Measurements from ENCODE around the gene ASB15. TPM values are rescaled to one million over a fixed set of nuclear protein-coding genes. Genes with fewer than 3 reads are reported as not detected.
A peak's percentile ranks its signal among the peaks of the same experiment; 100 is the strongest.

The ASB15 gene
- total and polyA plus RNA-seq, 2 of the 8 experiments (the other 6 are each of a cell fraction or from before 2014, with no cell fraction given), result not detected

DNA sequence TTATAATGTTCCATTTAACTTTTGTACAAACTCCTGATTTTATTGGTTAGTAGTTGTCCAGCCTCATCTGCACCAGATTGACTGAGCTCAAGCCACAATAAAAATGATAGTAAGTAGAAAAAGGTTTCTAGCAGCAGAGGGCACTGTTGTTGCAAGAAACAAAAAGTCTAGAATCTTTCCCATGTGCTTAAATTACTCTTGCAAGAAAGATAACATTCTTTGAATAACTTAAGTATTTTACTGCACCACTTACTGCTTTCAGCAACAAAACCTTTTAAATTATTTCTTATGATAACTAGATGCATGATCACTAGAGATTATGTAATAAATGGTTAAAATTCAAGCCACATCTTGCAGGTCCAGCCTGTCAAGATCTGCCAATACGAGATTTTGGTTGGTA is 81.1 kb downstream of the ASB15 start:
- H2AK5ac ChIP-seq (ENCODE audit: low read depth, low read length), result no peak overlapping the region
- WGBS, 2 experiments (ENCODE audit: extremely low coverage in 1 of 2, insufficient coverage in 1 of 2, insufficient read length in 1 of 2, insufficient replicate concordance in 2 of 2, low coverage in 1 of 2, low lambda C conversion rate in 2 of 2, missing lambda C conversion rate in 1 of 2), result 90% methylated on average over 1 of the region's 1 CpG; no CpG with 5 or more reads in 1 of the 2 experiments
- H3K9ac ChIP-seq (replicated peaks in 1 of 4; ENCODE audit: extremely low read depth in 1 of 4, low read depth in 3 of 4, low read length in 3 of 4), result no peak overlapping the region
- H3K27me3 ChIP-seq (replicated peaks in 1 of 4; ENCODE audit: control insufficient read depth in 3 of 4, extremely low read depth in 1 of 4, insufficient read depth in 3 of 4, low read length in 3 of 4), result peaks cover 0 to 1% (median 0%) of the 10 kb centered on the region in 4 experiments; a peak in 1 of 7 replicates
- peaks cover 0 to 29% (median 4%) of the 10 kb centered on the region in 4 experiments; a peak in 5 of 8 replicates for H3K36me3 ChIP-seq (ENCODE audit: control insufficient read depth in 2 of 4, insufficient read depth in 4 of 4, low read length in 3 of 4)
- no peak overlapping the region for H2AFZ ChIP-seq (ENCODE audit: low read length)
- no peak overlapping the region for H2BK5ac ChIP-seq (ENCODE audit: low read depth, low read length)
- no peaks in the 10 kb centered on the region for H3K79me2 ChIP-seq (ENCODE audit: control insufficient read depth in 1 of 2, insufficient read depth in 2 of 2, low read length in 2 of 2)
- no peaks in the 10 kb centered on the region for H4K20me1 ChIP-seq (replicated peaks in 1 of 2; ENCODE audit: control insufficient read depth in 1 of 2, insufficient read depth in 2 of 2, low read length in 2 of 2)
- no peaks in the 10 kb centered on the region for H3K79me1 ChIP-seq (ENCODE audit: low read depth, low read length)
- no peak overlapping the region for H3K14ac ChIP-seq (ENCODE audit: insufficient read length)
- H3K56ac ChIP-seq (replicated peaks; ENCODE audit: insufficient read length, low read depth, low read length), result no peak overlapping the region
- H2BK12ac ChIP-seq (ENCODE audit: low read depth, low read length), result no peak overlapping the region
- H3K18ac ChIP-seq (ENCODE audit: extremely low read depth, low read length), result no peak overlapping the region
- FAIRE-seq (peak; percentile 70), DNase-seq (ENCODE audit: low read depth in 1 of 2, low spot score in 2 of 2) (no peak)
- H3K27ac ChIP-seq (ENCODE audit: low read depth, low read length), result no peak overlapping the region
- H3K23ac ChIP-seq (ENCODE audit: insufficient read length), result no peak overlapping the region
- H2BK20ac ChIP-seq (ENCODE audit: low read length), result no peak overlapping the region
- no peak overlapping the region for H2BK120ac ChIP-seq (replicated peaks; ENCODE audit: low read depth, low read length)
- no peak overlapping the region for H4K5ac ChIP-seq (ENCODE audit: insufficient read length, low read depth, low read length)
- no peak overlapping the region for H2BK15ac ChIP-seq (ENCODE audit: low read length)
- H3K4me3 ChIP-seq (ENCODE audit: extremely low read depth in 1 of 4, insufficient read depth in 2 of 4, low read depth in 3 of 4, low read length in 4 of 4), result no peak overlapping the region
- ChIA-PET CTCF (ENCODE audit: partially characterized antibody) (interaction anchor here (0.5 to 2.4 kb wide), 35 partner anchors 8 to 419 kb away, joined by 3 to 20 read pairs (median 4); partner anchors contain the start of gene LMOD2), POLR2A (ENCODE audit: partially characterized antibody) (interaction anchor here (0.8 to 1.0 kb wide), 3 partner anchors 10 to 189 kb away, joined by 3 read pairs; no protein-coding TSS in a partner anchor)
- no peak overlapping the region for H4K91ac ChIP-seq (replicated peaks; ENCODE audit: insufficient read length, low read length)
- H3K9me3 ChIP-seq (ENCODE audit: insufficient read depth in 2 of 2, low read depth in 1 of 2, low read length in 1 of 2), result no peaks in the 10 kb centered on the region
- no peaks in the 10 kb centered on the region for H3K4me1 ChIP-seq (replicated peaks in 1 of 4; ENCODE audit: control insufficient read depth in 3 of 4, insufficient read depth in 4 of 4, low read length in 3 of 4)
- H3K4me2 ChIP-seq (ENCODE audit: insufficient read depth in 1 of 2, low read depth in 2 of 2, low read length in 2 of 2), result no peak overlapping the region
- TF ChIP-seq, protein P1, sequence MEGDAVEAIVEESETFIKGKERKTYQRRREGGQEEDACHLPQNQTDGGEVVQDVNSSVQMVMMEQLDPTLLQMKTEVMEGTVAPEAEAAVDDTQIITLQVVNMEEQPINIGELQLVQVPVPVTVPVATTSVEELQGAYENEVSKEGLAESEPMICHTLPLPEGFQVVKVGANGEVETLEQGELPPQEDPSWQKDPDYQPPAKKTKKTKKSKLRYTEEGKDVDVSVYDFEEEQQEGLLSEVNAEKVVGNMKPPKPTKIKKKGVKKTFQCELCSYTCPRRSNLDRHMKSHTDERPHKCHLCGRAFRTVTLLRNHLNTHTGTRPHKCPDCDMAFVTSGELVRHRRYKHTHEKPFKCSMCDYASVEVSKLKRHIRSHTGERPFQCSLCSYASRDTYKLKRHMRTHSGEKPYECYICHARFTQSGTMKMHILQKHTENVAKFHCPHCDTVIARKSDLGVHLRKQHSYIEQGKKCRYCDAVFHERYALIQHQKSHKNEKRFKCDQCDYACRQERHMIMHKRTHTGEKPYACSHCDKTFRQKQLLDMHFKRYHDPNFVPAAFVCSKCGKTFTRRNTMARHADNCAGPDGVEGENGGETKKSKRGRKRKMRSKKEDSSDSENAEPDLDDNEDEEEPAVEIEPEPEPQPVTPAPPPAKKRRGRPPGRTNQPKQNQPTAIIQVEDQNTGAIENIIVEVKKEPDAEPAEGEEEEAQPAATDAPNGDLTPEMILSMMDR (IDR thresholded peaks at IDR 0.05; ENCODE audit: control extremely low read depth in 1 of 3, insufficient read depth in 1 of 3, low read depth in 1 of 3, low read length in 3 of 3), result peak in 2 of 3 experiments; percentile 38 to 40; a peak in 2 of 4 replicates
- peak; percentile 63 to 67 for TF ChIP-seq RAD21 (IDR thresholded peaks at IDR 0.05 in 1 of 2, conservative IDR thresholded peaks at IDR 0.05 in 1 of 2; ENCODE audit: low read depth in 2 of 2, low read length in 2 of 2)
- TF ChIP-seq HDAC2 (IDR thresholded peaks at IDR 0.05; ENCODE audit: borderline replicate concordance in 1 of 2, low read depth in 2 of 2, low read length in 2 of 2), result no peak
- TF ChIP-seq, protein P2, sequence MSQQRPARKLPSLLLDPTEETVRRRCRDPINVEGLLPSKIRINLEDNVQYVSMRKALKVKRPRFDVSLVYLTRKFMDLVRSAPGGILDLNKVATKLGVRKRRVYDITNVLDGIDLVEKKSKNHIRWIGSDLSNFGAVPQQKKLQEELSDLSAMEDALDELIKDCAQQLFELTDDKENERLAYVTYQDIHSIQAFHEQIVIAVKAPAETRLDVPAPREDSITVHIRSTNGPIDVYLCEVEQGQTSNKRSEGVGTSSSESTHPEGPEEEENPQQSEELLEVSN (IDR thresholded peaks at IDR 0.05), result no peak
- no peak overlapping the region for H4K8ac ChIP-seq (ENCODE audit: extremely low read depth, insufficient read depth, low read length)
- H3K23me2 ChIP-seq (ENCODE audit: low read depth, low read length), result no peaks in the 10 kb centered on the region
- no peak overlapping the region for H3K4ac ChIP-seq (replicated peaks; ENCODE audit: insufficient read length, low read depth, low read length)
